ENCODE results near the gene SH3BGR.

DNA sequence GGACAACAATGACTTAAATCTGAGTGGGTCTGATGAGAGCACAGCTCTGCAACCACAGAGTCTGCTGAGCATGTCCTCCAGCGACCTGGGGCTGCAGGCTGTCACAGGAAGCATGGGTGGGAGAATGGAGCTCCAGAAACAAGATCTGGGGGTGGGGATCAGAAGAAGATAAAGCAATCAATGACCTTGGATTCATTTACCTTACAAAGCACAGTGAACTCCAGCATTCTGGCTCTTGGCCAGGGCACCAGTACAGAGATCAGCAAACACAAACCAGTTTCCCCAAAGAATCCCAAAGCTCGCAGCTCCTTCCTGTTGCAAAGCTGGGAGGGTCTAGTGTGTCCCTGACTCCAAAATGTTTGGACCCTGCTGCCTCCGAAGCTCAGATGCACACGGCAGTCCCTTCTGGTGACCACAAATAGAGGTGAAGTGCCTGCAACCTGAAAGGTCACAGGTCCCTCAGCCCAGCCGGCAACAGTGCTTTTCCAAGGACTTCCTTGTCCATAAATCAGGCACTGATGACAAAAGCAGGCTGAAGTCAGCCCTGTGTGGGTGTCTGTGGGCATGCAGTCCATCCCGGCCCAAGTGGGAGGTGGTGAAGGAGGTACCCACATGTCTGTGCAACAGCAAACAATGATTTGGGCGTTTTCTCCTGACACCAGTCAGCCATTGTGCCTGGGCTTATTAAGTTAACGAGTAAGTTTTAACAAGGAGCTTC is 76.1 kb downstream of the SH3BGR start:
- TF ChIP-seq GATA2 (IDR thresholded peaks at IDR 0.05; ENCODE audit: low read depth, low read length) = no peak
- TF ChIP-seq GATA3 (IDR thresholded peaks at IDR 0.05; ENCODE audit: low read depth, low read length) = no peak
